GM23338 (cell line): ENCODE data around the gene CCDC69. TPM values are rescaled to one million over a fixed set of nuclear protein-coding genes. Genes with fewer than 3 reads are reported as not detected.
A peak's percentile ranks its signal among the peaks of the same experiment; 100 is the strongest.

ENCODE experiments used
- ATAC-seq: fragments of 200-7000 bp; cut with Tn5 transposase; 3 replicates; pipeline ENCODE4 v1.9.1; 2020
- DNase-seq: peaks from one replicate; pipeline ENCODE4 v3.0.0-alpha.2; 2015; ENCODE audit warnings: low spot score
- H2AFZ ChIP-seq: fragments of 200-600 bp; sonication (generic); 2 replicates; pipeline ENCODE4 v1.8.0; 2016; ENCODE audit warnings: antibody characterized with exemption, mild to moderate bottlenecking, moderate library complexity
- H3F3A ChIP-seq: fragments of 200-600 bp; sonication (generic); replicated peaks from 2 replicates; pipeline ENCODE4 v1.8.0; 2017; ENCODE audit warnings: antibody characterized with exemption, mixed run types, low read depth
- H3K27ac ChIP-seq: fragments of 200-600 bp; sonication (generic); 2 replicates; pipeline ENCODE4 v1.6.1; 2016; ENCODE audit warnings: low read depth
- H3K27me3 ChIP-seq: fragments of 200-600 bp; sonication (generic); 2 replicates; pipeline ENCODE4 v1.8.0; 2016; ENCODE audit warnings: mild to moderate bottlenecking, mixed run types, moderate library complexity; ENCODE audit not compliant: insufficient read depth
- H3K36me3 ChIP-seq: fragments of 200-600 bp; sonication (generic); 2 replicates; pipeline ENCODE4 v1.8.0; 2016; ENCODE audit warnings: mild to moderate bottlenecking; ENCODE audit not compliant: insufficient read depth
- H3K4me1 ChIP-seq: fragments of 200-600 bp; sonication (generic); 2 replicates; pipeline ENCODE4 v1.8.0; 2016; ENCODE audit warnings: mild to moderate bottlenecking, moderate library complexity; ENCODE audit not compliant: insufficient read depth
- H3K4me2 ChIP-seq: fragments of 200-600 bp; sonication (generic); 2 replicates; pipeline ENCODE4 v1.7.1; 2017; ENCODE audit warnings: mixed run types
- H3K4me3 ChIP-seq: fragments of 200-600 bp; sonication (generic); 2 replicates; pipeline ENCODE4 v1.6.1; 2016; ENCODE audit warnings: mixed run types
- H3K79me2 ChIP-seq: fragments of 200-600 bp; sonication (generic); replicated peaks from 2 replicates; pipeline ENCODE4 v1.8.0; 2017; ENCODE audit warnings: mild to moderate bottlenecking; ENCODE audit not compliant: insufficient read depth
- H3K9me2 ChIP-seq: fragments of 200-600 bp; sonication (generic); 2 replicates; pipeline ENCODE4 v1.8.0; 2017; ENCODE audit not compliant: insufficient read depth
- H4K20me1 ChIP-seq: fragments of 200-600 bp; sonication (generic); replicated peaks from 2 replicates; pipeline ENCODE4 v1.8.0; 2017; ENCODE audit warnings: mild to moderate bottlenecking; ENCODE audit not compliant: insufficient read depth
- H3K27ac Mint-ChIP-seq: 2 replicates; pipeline ENCODE4 v1.8.0; 2020; ENCODE audit warnings: inconsistent platforms, mild to moderate bottlenecking, moderate library complexity, mixed read lengths
- H3K27me3 Mint-ChIP-seq: 3 replicates; pipeline ENCODE4 v1.8.0; 2022; ENCODE audit warnings: low read depth, mild to moderate bottlenecking, moderate library complexity, mixed read lengths, inconsistent platforms; ENCODE audit not compliant: insufficient read depth, poor library complexity
- H3K36me3 Mint-ChIP-seq: 3 replicates; pipeline ENCODE4 v1.8.0; 2021; ENCODE audit warnings: low read depth, mild to moderate bottlenecking, inconsistent platforms, moderate library complexity, mixed read lengths
- H3K4me1 Mint-ChIP-seq: 3 replicates; pipeline ENCODE4 v1.8.0; 2020; ENCODE audit warnings: mild to moderate bottlenecking, inconsistent platforms, mixed read lengths
- H3K4me3 Mint-ChIP-seq: 3 replicates; pipeline ENCODE4 v1.8.0; 2021; ENCODE audit warnings: moderate library complexity, mild to moderate bottlenecking, inconsistent platforms, mixed read lengths
- H3K9me3 Mint-ChIP-seq: 3 replicates; pipeline ENCODE4 v1.8.0; 2020; ENCODE audit warnings: moderate library complexity, mild to moderate bottlenecking, inconsistent platforms, mixed read lengths
- CTCF ChIP-seq, 2 experiments: fragments of 200-600 bp in 1 of 2; sonication (generic) in 1 of 2; conservative IDR thresholded peaks; 2 replicates each; pipeline versions ENCODE4 v1.5.1 to v1.6.1; 2016 to 2017; ENCODE audit warnings: antibody characterized with exemption in 2 of 2, low read depth in 2 of 2, mild to moderate bottlenecking in 2 of 2, moderate library complexity in 1 of 2
- POLR2AphosphoS5 ChIP-seq: IDR thresholded peaks from 2 replicates; pipeline ENCODE4 v1.6.1; 2016; ENCODE audit warnings: antibody characterized with exemption, low read depth
- polyA plus RNA-seq: library from polyadenylated mRNA; unstranded; fragments of >200 nt; fragmentation: Nextera tagmentation; extraction: Ambion mirVana; gene quantifications from 2 replicates; pipeline ENCODE4 v1.2.1, GENCODE V29; 2016
- total RNA-seq: library from RNA; depleted of rRNA; stranded (reverse); fragments of >200 nt; shearing (Covaris generic); gene quantifications from 2 replicates; pipeline ENCODE4 v1.2.3, GENCODE V29; 2014
- TF ChIP-seq, protein P1 (sequence below): fragments of 250-450 bp; sonication (Bioruptor Pico); IDR thresholded peaks from 2 replicates; pipeline ENCODE4 v1.5.0; 2020; ENCODE audit warnings: mild to moderate bottlenecking, moderate library complexity

Gene CCDC69
- total and polyA plus RNA-seq, 2 experiments from 2014 or later: 2.7 to 5.3 TPM

DNA sequence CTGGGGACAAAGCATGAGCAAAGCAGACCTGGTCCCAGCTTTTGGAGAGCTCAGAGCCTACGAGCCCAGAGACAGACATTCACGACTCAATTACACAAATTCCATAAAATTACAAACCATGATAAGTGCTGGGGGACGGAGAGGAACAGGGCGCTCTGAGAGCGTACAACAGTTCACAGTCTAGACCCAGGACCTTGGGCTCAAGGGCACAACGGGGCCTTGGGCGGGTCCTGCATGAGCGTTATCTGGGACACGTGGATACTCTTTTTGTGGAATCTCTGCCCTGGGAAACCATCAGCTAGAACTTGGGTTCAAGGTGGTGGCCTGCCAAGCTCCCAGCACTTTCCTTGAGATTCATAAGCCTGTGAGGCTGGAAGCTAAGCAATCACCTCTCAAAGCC is 56.9 kb downstream of the CCDC69 start:
- H3K4me1 Mint-ChIP-seq: peaks cover 9% of the 10 kb centered on the region; the same call in 2 of the 3 replicates
- no peaks in the 10 kb centered on the region; the same call in 1 of the 3 replicates for H3K9me3 Mint-ChIP-seq
- DNase-seq (no peak), ATAC-seq (no peak)
- Histone ChIP-seq H2AFZ (no peak overlapping the region; the same call in 1 of the 2 replicates), H3K9me2 (no peaks in the 10 kb centered on the region), H3F3A (no peaks in the 10 kb centered on the region), H3K27ac (no peak overlapping the region), H3K4me1 (no peaks in the 10 kb centered on the region), H3K27me3 (no peaks in the 10 kb centered on the region), H3K36me3 (no peaks in the 10 kb centered on the region), H3K4me2 (no peak overlapping the region), H3K4me3 (no peak overlapping the region), H4K20me1 (no peaks in the 10 kb centered on the region), H3K79me2 (no peaks in the 10 kb centered on the region)
- no peak overlapping the region for H3K27ac Mint-ChIP-seq
- no peak for TF ChIP-seq POLR2AphosphoS5
- H3K27me3 Mint-ChIP-seq: no peaks in the 10 kb centered on the region
- no peak overlapping the region for H3K4me3 Mint-ChIP-seq
- no peaks in the 10 kb centered on the region for H3K36me3 Mint-ChIP-seq

DNA sequence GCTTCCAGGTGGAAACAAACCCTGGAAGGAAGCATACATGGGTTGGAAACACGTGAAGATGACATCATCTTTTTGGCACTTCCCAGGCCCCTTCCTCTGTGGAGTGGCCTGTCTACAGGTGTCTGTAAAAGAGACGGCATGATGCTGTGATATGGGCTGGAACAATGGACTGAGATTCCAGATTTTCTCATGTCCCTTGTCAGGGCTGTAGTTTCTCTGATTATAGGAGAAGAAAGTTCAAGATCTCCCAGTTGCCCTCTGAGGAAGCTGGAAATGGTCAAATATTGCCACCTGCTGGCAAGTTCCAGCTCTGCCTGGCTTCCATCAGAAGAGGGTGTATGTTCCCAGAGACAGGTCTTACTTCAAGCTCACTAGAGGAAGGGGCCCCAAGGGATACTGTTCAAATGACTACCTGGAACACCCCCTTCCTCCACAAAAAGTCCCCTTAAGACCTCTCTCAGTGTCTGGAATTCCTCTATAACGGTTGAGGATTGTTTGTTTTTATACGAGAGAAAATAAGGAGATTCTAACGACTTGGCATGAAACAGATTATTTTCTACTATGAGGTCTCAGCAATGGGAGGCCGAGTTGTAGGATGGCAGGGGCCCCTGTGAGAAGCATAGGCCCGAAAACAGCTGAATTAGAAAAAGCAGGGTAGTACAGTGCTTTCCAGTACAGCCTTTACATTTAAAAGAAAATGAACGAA is 59.1 kb downstream of the CCDC69 start:
- Histone ChIP-seq H3K4me3 (no peak overlapping the region), H3K27me3 (no peaks in the 10 kb centered on the region), H3K9me2 (no peaks in the 10 kb centered on the region), H3F3A (no peaks in the 10 kb centered on the region), H2AFZ (peak overlapping the region; percentile 20; the same call in 1 of the 2 replicates), H3K36me3 (no peaks in the 10 kb centered on the region), H3K4me2 (no peak overlapping the region), H4K20me1 (no peaks in the 10 kb centered on the region), H3K27ac (no peak overlapping the region), H3K4me1 (no peaks in the 10 kb centered on the region; the same call in 1 of the 2 replicates), H3K79me2 (no peaks in the 10 kb centered on the region)
- peaks cover 9% of the 10 kb centered on the region; the same call in 2 of the 3 replicates for H3K4me1 Mint-ChIP-seq
- H3K27me3 Mint-ChIP-seq: no peaks in the 10 kb centered on the region
- H3K27ac Mint-ChIP-seq: no peak overlapping the region
- no peaks in the 10 kb centered on the region for H3K36me3 Mint-ChIP-seq
- ATAC-seq (peak; percentile 98), DNase-seq (peak; percentile 87)
- H3K9me3 Mint-ChIP-seq: no peaks in the 10 kb centered on the region; the same call in 1 of the 3 replicates
- no peak overlapping the region for H3K4me3 Mint-ChIP-seq
- TF ChIP-seq, protein P1, sequence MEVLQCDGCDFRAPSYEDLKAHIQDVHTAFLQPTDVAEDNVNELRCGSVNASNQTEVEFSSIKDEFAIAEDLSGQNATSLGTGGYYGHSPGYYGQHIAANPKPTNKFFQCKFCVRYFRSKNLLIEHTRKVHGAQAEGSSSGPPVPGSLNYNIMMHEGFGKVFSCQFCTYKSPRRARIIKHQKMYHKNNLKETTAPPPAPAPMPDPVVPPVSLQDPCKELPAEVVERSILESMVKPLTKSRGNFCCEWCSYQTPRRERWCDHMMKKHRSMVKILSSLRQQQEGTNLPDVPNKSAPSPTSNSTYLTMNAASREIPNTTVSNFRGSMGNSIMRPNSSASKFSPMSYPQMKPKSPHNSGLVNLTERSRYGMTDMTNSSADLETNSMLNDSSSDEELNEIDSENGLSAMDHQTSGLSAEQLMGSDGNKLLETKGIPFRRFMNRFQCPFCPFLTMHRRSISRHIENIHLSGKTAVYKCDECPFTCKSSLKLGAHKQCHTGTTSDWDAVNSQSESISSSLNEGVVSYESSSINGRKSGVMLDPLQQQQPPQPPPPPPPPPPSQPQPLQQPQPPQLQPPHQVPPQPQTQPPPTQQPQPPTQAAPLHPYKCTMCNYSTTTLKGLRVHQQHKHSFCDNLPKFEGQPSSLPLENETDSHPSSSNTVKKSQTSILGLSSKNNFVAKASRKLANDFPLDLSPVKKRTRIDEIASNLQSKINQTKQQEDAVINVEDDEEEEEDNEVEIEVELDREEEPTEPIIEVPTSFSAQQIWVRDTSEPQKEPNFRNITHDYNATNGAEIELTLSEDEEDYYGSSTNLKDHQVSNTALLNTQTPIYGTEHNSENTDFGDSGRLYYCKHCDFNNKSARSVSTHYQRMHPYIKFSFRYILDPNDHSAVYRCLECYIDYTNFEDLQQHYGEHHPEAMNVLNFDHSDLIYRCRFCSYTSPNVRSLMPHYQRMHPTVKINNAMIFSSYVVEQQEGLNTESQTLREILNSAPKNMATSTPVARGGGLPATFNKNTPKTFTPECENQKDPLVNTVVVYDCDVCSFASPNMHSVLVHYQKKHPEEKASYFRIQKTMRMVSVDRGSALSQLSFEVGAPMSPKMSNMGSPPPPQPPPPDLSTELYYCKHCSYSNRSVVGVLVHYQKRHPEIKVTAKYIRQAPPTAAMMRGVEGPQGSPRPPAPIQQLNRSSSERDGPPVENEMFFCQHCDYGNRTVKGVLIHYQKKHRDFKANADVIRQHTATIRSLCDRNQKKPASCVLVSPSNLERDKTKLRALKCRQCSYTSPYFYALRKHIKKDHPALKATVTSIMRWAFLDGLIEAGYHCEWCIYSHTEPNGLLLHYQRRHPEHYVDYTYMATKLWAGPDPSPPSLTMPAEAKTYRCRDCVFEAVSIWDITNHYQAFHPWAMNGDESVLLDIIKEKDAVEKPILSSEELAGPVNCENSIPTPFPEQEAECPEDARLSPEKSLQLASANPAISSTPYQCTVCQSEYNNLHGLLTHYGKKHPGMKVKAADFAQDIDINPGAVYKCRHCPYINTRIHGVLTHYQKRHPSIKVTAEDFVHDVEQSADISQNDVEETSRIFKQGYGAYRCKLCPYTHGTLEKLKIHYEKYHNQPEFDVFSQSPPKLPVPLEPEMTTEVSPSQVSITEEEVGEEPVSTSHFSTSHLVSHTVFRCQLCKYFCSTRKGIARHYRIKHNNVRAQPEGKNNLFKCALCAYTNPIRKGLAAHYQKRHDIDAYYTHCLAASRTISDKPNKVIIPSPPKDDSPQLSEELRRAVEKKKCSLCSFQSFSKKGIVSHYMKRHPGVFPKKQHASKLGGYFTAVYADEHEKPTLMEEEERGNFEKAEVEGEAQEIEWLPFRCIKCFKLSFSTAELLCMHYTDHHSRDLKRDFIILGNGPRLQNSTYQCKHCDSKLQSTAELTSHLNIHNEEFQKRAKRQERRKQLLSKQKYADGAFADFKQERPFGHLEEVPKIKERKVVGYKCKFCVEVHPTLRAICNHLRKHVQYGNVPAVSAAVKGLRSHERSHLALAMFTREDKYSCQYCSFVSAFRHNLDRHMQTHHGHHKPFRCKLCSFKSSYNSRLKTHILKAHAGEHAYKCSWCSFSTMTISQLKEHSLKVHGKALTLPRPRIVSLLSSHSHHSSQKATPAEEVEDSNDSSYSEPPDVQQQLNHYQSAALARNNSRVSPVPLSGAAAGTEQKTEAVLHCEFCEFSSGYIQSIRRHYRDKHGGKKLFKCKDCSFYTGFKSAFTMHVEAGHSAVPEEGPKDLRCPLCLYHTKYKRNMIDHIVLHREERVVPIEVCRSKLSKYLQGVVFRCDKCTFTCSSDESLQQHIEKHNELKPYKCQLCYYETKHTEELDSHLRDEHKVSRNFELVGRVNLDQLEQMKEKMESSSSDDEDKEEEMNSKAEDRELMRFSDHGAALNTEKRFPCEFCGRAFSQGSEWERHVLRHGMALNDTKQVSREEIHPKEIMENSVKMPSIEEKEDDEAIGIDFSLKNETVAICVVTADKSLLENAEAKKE (CRISPR knock-in tag): no peak
- peak; percentile 96 for TF ChIP-seq CTCF (conservative IDR thresholded peaks at IDR 0.05; ENCODE audit: low read depth in 2 of 2)
